ENCODE data around the gene DCC. TPM values are rescaled to one million over a fixed set of nuclear protein-coding genes. Genes with fewer than 3 reads are reported as not detected.

Gene DCC
- total and polyA plus RNA-seq, 2 of the 8 experiments (the other 6 are each of a cell fraction or from before 2014, with no cell fraction given) = 0.14 to 1.4 TPM

- Histone ChIP-seq H3K36me3 (ENCODE audit: control insufficient read depth in 2 of 4, insufficient read depth in 4 of 4, low read length in 3 of 4) (no peaks in the 10 kb centered on the region), H3K23ac (ENCODE audit: insufficient read length) (no peak overlapping the region), H3K4ac (replicated peaks; ENCODE audit: insufficient read length, low read depth, low read length) (no peak overlapping the region), H4K91ac (replicated peaks; ENCODE audit: insufficient read length, low read length) (no peak overlapping the region), H2BK20ac (ENCODE audit: low read length) (no peak overlapping the region), H3K4me3 (ENCODE audit: extremely low read depth in 1 of 4, insufficient read depth in 2 of 4, low read depth in 3 of 4, low read length in 4 of 4) (no peak overlapping the region), H3K18ac (ENCODE audit: extremely low read depth, low read length) (no peak overlapping the region), H3K4me1 (replicated peaks in 1 of 4; ENCODE audit: control insufficient read depth in 3 of 4, insufficient read depth in 4 of 4, low read length in 3 of 4) (no peaks in the 10 kb centered on the region), H3K27me3 (replicated peaks in 1 of 4; ENCODE audit: control insufficient read depth in 3 of 4, extremely low read depth in 1 of 4, insufficient read depth in 3 of 4, low read length in 3 of 4) (no peaks in the 10 kb centered on the region), H3K23me2 (ENCODE audit: low read depth, low read length) (no peaks in the 10 kb centered on the region), H2AK5ac (ENCODE audit: low read depth, low read length) (no peak overlapping the region), H2BK15ac (ENCODE audit: low read length) (no peak overlapping the region), H3K9ac (replicated peaks in 1 of 4; ENCODE audit: extremely low read depth in 1 of 4, low read depth in 3 of 4, low read length in 3 of 4) (no peak overlapping the region), H2AFZ (ENCODE audit: low read length) (no peak overlapping the region), H3K14ac (ENCODE audit: insufficient read length) (no peak overlapping the region), H4K20me1 (replicated peaks in 1 of 2; ENCODE audit: control insufficient read depth in 1 of 2, insufficient read depth in 2 of 2, low read length in 2 of 2) (no peaks in the 10 kb centered on the region), H3K4me2 (ENCODE audit: insufficient read depth in 1 of 2, low read depth in 2 of 2, low read length in 2 of 2) (no peak overlapping the region), H2BK5ac (ENCODE audit: low read depth, low read length) (no peak overlapping the region), H3K27ac (ENCODE audit: low read depth, low read length) (no peak overlapping the region), H3K79me2 (ENCODE audit: control insufficient read depth in 1 of 2, insufficient read depth in 2 of 2, low read length in 2 of 2) (no peaks in the 10 kb centered on the region), H3K79me1 (ENCODE audit: low read depth, low read length) (no peaks in the 10 kb centered on the region), H4K5ac (ENCODE audit: insufficient read length, low read depth, low read length) (no peak overlapping the region), H2BK120ac (replicated peaks; ENCODE audit: low read depth, low read length) (no peak overlapping the region), H3K9me3 (ENCODE audit: insufficient read depth in 2 of 2, low read depth in 1 of 2, low read length in 1 of 2) (no peaks in the 10 kb centered on the region), H3K56ac (replicated peaks; ENCODE audit: insufficient read length, low read depth, low read length) (no peak overlapping the region), H4K8ac (ENCODE audit: extremely low read depth, insufficient read depth, low read length) (no peak overlapping the region), H2BK12ac (ENCODE audit: low read depth, low read length) (no peak overlapping the region)
- 50% methylated on average over 1 of the region's 1 CpG; no CpG with 5 or more reads in 1 of the 2 experiments for WGBS, 2 experiments (ENCODE audit: extremely low coverage in 1 of 2, insufficient coverage in 1 of 2, insufficient read length in 1 of 2, insufficient replicate concordance in 2 of 2, low coverage in 1 of 2, low lambda C conversion rate in 2 of 2, missing lambda C conversion rate in 1 of 2)
- DNase-seq (ENCODE audit: low read depth in 1 of 2, low spot score in 2 of 2) (no peak), FAIRE-seq (no peak)
- CTCF ChIA-PET (ENCODE audit: partially characterized antibody) = interaction anchor here (0.6 to 1.9 kb wide), 6 partner anchors 12 to 1958 kb away, joined by 3 to 7 read pairs (median 3); no protein-coding TSS in a partner anchor
- POLR2A ChIA-PET (ENCODE audit: partially characterized antibody) = no interaction called here
- TF ChIP-seq SRF (IDR thresholded peaks at IDR 0.05; ENCODE audit: low read depth, low read length) (no peak), RAD21 (IDR thresholded peaks at IDR 0.05 in 1 of 2, conservative IDR thresholded peaks at IDR 0.05 in 1 of 2; ENCODE audit: low read depth in 2 of 2, low read length in 2 of 2) (peak; percentile 21 to 39; a peak in 3 of 4 replicates), KDM1A (IDR thresholded peaks at IDR 0.05; ENCODE audit: borderline replicate concordance, low read length) (no peak), RNF2 (IDR thresholded peaks at IDR 0.05; ENCODE audit: borderline replicate concordance, low read depth, low read length, missing control alignments, poor library complexity, severe bottlenecking) (no peak)
- TF ChIP-seq, protein P1, sequence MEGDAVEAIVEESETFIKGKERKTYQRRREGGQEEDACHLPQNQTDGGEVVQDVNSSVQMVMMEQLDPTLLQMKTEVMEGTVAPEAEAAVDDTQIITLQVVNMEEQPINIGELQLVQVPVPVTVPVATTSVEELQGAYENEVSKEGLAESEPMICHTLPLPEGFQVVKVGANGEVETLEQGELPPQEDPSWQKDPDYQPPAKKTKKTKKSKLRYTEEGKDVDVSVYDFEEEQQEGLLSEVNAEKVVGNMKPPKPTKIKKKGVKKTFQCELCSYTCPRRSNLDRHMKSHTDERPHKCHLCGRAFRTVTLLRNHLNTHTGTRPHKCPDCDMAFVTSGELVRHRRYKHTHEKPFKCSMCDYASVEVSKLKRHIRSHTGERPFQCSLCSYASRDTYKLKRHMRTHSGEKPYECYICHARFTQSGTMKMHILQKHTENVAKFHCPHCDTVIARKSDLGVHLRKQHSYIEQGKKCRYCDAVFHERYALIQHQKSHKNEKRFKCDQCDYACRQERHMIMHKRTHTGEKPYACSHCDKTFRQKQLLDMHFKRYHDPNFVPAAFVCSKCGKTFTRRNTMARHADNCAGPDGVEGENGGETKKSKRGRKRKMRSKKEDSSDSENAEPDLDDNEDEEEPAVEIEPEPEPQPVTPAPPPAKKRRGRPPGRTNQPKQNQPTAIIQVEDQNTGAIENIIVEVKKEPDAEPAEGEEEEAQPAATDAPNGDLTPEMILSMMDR (IDR thresholded peaks at IDR 0.05; ENCODE audit: control extremely low read depth in 1 of 3, insufficient read depth in 1 of 3, low read depth in 1 of 3, low read length in 3 of 3) = peak in 1 of 3 experiments; percentile 24; a peak in 1 of 4 replicates
These were observed 242.5 kb downstream of the DCC start for GRCh38 chr18:52582516-52582915.

Measured in H1 (cell line).